ENCODE data around the gene ASAP2.

ASAP2 gene

DNA sequence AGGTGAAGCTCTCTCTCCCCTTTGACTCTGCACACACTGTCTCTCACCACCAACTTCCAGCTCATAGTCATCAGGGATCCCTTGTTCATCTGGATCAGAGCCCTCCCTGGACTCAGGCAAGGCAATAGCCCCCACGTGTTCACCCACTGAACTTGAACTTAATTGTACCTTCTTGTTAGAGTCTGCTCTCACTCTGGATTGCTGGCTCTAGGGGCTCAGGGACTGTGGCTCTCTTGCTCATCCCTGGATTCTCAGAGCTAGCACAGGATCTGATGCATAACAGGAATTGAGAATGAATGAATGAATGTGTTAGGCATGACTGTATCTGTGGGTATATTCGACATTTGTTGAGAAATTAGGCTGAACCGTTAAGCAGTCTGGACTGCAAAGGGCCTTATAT, 16.7 kb upstream of the ASAP2 start:
- Histone ChIP-seq H3K9ac (ENCODE audit: low read length) (peak overlapping the region; percentile 88), H3K27me3 (replicated peaks; ENCODE audit: control insufficient read depth, insufficient read depth, low read length) (no peaks in the 10 kb centered on the region)
- no peak for DNase-seq (ENCODE audit: low read depth)

DNA sequence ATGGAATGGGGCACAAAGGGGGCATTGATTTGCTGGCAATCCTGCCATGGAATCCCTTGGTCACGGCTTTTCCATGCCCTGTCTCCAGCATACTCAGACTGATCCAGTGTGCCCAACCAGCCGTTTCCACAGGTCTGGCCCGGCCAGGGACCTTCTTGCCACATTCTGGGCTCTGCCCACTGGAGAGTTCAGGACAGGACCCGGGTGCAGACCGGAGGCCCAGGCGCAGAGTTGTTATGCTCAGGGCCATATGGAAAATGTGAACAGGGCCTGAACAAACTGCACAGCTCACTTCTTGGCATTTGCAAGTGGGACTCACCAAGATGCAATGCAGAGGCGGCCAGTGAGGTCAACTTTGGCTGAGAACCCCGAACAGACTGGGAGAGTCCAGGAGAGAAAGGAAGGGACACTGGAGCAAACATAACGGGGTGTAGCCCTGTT, 15.6 kb upstream of the ASAP2 start:
- no peaks in the 10 kb centered on the region for H3K36me3 ChIP-seq (ENCODE audit: control insufficient read depth, insufficient read depth, low read length, severe bottlenecking)
- H3K27me3 ChIP-seq (replicated peaks; ENCODE audit: control insufficient read depth, insufficient read depth, low read length), result no peaks in the 10 kb centered on the region
- peak overlapping the region; percentile 88 for H3K9ac ChIP-seq (ENCODE audit: low read length)
- DNase-seq (ENCODE audit: low read depth), result peak; percentile 95
- peak overlapping the region; percentile 61 for H3K4me3 ChIP-seq (ENCODE audit: low read length)
- H3K9me3 ChIP-seq (ENCODE audit: control insufficient read depth, low read length), result no peaks in the 10 kb centered on the region
- H3K4me1 ChIP-seq (ENCODE audit: control insufficient read depth, insufficient read depth, low read length), result peaks cover 54% of the 10 kb centered on the region

More for the DNA sequence above, 16.7 kb upstream of the ASAP2 start:
- Histone ChIP-seq H3K4me1 (ENCODE audit: control insufficient read depth, insufficient read depth, low read length) (peaks cover 54% of the 10 kb centered on the region), H3K36me3 (ENCODE audit: control insufficient read depth, insufficient read depth, low read length, severe bottlenecking) (no peaks in the 10 kb centered on the region), H3K9me3 (ENCODE audit: control insufficient read depth, low read length) (no peaks in the 10 kb centered on the region), H3K4me3 (ENCODE audit: low read length) (no peak overlapping the region)

DNA sequence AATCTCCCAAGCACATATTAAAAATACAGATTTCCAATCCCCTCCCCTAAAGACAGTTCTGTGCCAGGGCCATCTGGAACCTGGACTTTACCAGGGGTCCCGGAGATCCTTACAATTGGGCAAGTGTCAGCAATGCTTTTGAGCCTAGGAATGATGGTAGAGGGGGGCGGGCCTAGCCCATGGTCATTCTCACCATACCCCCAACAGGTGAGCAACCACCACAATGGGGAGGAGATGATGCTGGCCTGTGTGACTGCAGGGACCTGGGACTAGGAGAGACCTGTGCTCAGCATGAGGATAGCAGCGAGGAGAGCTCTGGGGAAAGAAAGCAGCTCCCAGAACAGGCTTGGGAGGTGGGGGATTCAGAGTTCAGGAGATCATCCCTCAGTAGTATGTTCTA, 13.9 kb upstream of the ASAP2 start:
- Histone ChIP-seq H3K9me3 (ENCODE audit: control insufficient read depth, low read length) (no peaks in the 10 kb centered on the region), H3K27me3 (replicated peaks; ENCODE audit: control insufficient read depth, insufficient read depth, low read length) (no peaks in the 10 kb centered on the region), H3K4me1 (ENCODE audit: control insufficient read depth, insufficient read depth, low read length) (peaks cover 48% of the 10 kb centered on the region), H3K9ac (ENCODE audit: low read length) (peak overlapping the region; percentile 34), H3K4me3 (ENCODE audit: low read length) (no peak overlapping the region), H3K36me3 (ENCODE audit: control insufficient read depth, insufficient read depth, low read length, severe bottlenecking) (no peaks in the 10 kb centered on the region)
- DNase-seq (ENCODE audit: low read depth), result no peak

GRCh38 chr2:9194352-9194751, 12.3 kb upstream of the ASAP2 start:
- DNase-seq (ENCODE audit: low read depth), result no peak
- Histone ChIP-seq H3K9me3 (ENCODE audit: control insufficient read depth, low read length) (no peaks in the 10 kb centered on the region), H3K9ac (ENCODE audit: low read length) (no peak overlapping the region), H3K4me3 (ENCODE audit: low read length) (no peak overlapping the region), H3K4me1 (ENCODE audit: control insufficient read depth, insufficient read depth, low read length) (peaks cover 39% of the 10 kb centered on the region), H3K27me3 (replicated peaks; ENCODE audit: control insufficient read depth, insufficient read depth, low read length) (no peaks in the 10 kb centered on the region), H3K36me3 (ENCODE audit: control insufficient read depth, insufficient read depth, low read length, severe bottlenecking) (no peaks in the 10 kb centered on the region)

DNA sequence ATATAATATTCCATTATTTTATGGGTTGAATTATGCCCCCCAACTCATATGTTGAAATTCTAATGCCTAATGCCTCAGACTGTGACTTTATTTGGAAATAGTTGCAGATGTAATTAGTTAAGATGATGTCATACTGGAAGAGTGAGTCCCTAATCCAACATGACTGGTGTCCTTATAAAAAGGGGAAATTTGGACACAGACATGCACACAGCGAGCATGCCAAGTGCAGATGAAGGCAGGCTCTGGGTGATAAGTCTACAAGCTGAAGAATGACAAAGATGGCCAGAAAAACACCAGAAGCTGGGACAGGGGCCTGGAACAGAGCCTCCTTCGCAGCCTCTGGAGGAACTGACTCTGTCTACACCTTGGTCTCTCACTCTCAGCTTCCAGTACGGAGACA, 10.0 kb upstream of the ASAP2 start:
- H3K4me3 ChIP-seq (ENCODE audit: low read length), result no peak overlapping the region
- no peak overlapping the region for H3K9ac ChIP-seq (ENCODE audit: low read length)
- DNase-seq (ENCODE audit: low read depth), result no peak
- H3K27me3 ChIP-seq (replicated peaks; ENCODE audit: control insufficient read depth, insufficient read depth, low read length), result no peaks in the 10 kb centered on the region
- H3K9me3 ChIP-seq (ENCODE audit: control insufficient read depth, low read length), result no peaks in the 10 kb centered on the region
- no peaks in the 10 kb centered on the region for H3K36me3 ChIP-seq (ENCODE audit: control insufficient read depth, insufficient read depth, low read length, severe bottlenecking)
- H3K4me1 ChIP-seq (ENCODE audit: control insufficient read depth, insufficient read depth, low read length), result peaks cover 32% of the 10 kb centered on the region

GRCh38 chr2:9197916-9198315, 8.7 kb upstream of the ASAP2 start:
- Histone ChIP-seq H3K4me1 (ENCODE audit: control insufficient read depth, insufficient read depth, low read length) (peaks cover 21% of the 10 kb centered on the region), H3K9ac (ENCODE audit: low read length) (no peak overlapping the region), H3K4me3 (ENCODE audit: low read length) (no peak overlapping the region), H3K36me3 (ENCODE audit: control insufficient read depth, insufficient read depth, low read length, severe bottlenecking) (no peaks in the 10 kb centered on the region), H3K9me3 (ENCODE audit: control insufficient read depth, low read length) (no peaks in the 10 kb centered on the region), H3K27me3 (replicated peaks; ENCODE audit: control insufficient read depth, insufficient read depth, low read length) (no peaks in the 10 kb centered on the region)
- no peak for DNase-seq (ENCODE audit: low read depth)

- DNase-seq (ENCODE audit: low read depth), result peak; percentile 83
- Histone ChIP-seq H3K9me3 (ENCODE audit: control insufficient read depth, low read length) (no peaks in the 10 kb centered on the region), H3K27me3 (replicated peaks; ENCODE audit: control insufficient read depth, insufficient read depth, low read length) (no peaks in the 10 kb centered on the region), H3K36me3 (ENCODE audit: control insufficient read depth, insufficient read depth, low read length, severe bottlenecking) (no peaks in the 10 kb centered on the region), H3K4me3 (ENCODE audit: low read length) (no peak overlapping the region), H3K9ac (ENCODE audit: low read length) (no peak overlapping the region), H3K4me1 (ENCODE audit: control insufficient read depth, insufficient read depth, low read length) (peaks cover 15% of the 10 kb centered on the region)
These were observed 6.6 kb upstream of the ASAP2 start for GRCh38 chr2:9199716-9200632.

- no peak for DNase-seq (ENCODE audit: low read depth)
- no peak overlapping the region for H3K4me3 ChIP-seq (ENCODE audit: low read length)
- no peak overlapping the region for H3K9ac ChIP-seq (ENCODE audit: low read length)
- peaks cover 15% of the 10 kb centered on the region for H3K4me1 ChIP-seq (ENCODE audit: control insufficient read depth, insufficient read depth, low read length)
- no peaks in the 10 kb centered on the region for H3K27me3 ChIP-seq (replicated peaks; ENCODE audit: control insufficient read depth, insufficient read depth, low read length)
- no peaks in the 10 kb centered on the region for H3K36me3 ChIP-seq (ENCODE audit: control insufficient read depth, insufficient read depth, low read length, severe bottlenecking)
- H3K9me3 ChIP-seq (ENCODE audit: control insufficient read depth, low read length), result no peaks in the 10 kb centered on the region
These were observed 6.0 kb upstream of the ASAP2 start for GRCh38 chr2:9200633-9201015.

- Histone ChIP-seq H3K4me3 (ENCODE audit: low read length) (no peak overlapping the region), H3K9ac (ENCODE audit: low read length) (no peak overlapping the region), H3K27me3 (replicated peaks; ENCODE audit: control insufficient read depth, insufficient read depth, low read length) (no peaks in the 10 kb centered on the region), H3K36me3 (ENCODE audit: control insufficient read depth, insufficient read depth, low read length, severe bottlenecking) (no peaks in the 10 kb centered on the region), H3K9me3 (ENCODE audit: control insufficient read depth, low read length) (no peaks in the 10 kb centered on the region), H3K4me1 (ENCODE audit: control insufficient read depth, insufficient read depth, low read length) (peaks cover 15% of the 10 kb centered on the region)
- peak; percentile 71 for DNase-seq (ENCODE audit: low read depth)
These were observed 5.3 kb upstream of the ASAP2 start for GRCh38 chr2:9201185-9201891.

DNA sequence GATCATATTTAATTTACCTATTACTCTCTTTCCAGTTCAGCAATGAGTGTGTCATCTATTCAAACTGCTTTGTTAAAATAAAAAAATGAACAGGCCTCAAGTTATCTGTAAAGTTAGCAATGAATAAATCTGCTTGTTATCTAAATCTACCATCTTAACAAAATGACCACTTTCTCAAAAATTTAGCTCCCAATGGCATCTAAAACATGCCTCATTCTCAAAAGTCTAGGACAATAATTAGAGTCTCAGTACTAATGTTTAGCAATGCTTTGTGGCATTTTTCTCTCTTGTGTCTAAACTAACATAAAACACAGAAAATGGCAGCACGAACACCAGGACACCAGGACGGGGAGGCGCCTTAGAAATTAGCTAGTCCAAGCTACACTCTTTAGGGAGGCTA, 3.6 kb upstream of the ASAP2 start:
- H3K4me3 ChIP-seq (ENCODE audit: low read length), result no peak overlapping the region
- DNase-seq (ENCODE audit: low read depth), result no peak
- H3K27me3 ChIP-seq (replicated peaks; ENCODE audit: control insufficient read depth, insufficient read depth, low read length), result no peaks in the 10 kb centered on the region
- no peaks in the 10 kb centered on the region for H3K36me3 ChIP-seq (ENCODE audit: control insufficient read depth, insufficient read depth, low read length, severe bottlenecking)
- H3K9me3 ChIP-seq (ENCODE audit: control insufficient read depth, low read length), result no peaks in the 10 kb centered on the region
- peaks cover 19% of the 10 kb centered on the region for H3K4me1 ChIP-seq (ENCODE audit: control insufficient read depth, insufficient read depth, low read length)
- no peak overlapping the region for H3K9ac ChIP-seq (ENCODE audit: low read length)

DNA sequence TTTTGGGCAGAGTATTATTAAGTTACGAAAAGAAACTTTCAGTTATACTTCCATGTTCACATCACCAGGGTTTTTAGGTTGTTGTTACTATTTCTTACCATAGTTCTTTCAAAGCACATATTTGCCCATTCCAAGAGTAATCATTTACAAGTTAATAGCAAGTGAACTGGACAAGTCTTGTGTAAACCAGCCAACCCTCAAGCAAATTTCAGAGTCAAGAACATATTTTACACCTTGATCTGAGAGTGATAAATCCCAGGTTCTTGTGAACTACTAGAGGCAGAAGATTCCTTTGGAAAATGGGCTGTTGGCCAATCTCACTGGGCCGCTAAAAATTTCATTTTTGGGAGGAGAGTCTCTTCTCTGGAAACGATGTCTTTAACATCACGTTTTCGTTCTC, 2.7 kb upstream of the ASAP2 start:
- no peaks in the 10 kb centered on the region for H3K36me3 ChIP-seq (ENCODE audit: control insufficient read depth, insufficient read depth, low read length, severe bottlenecking)
- H3K9me3 ChIP-seq (ENCODE audit: control insufficient read depth, low read length), result no peaks in the 10 kb centered on the region
- peaks cover 26% of the 10 kb centered on the region for H3K4me1 ChIP-seq (ENCODE audit: control insufficient read depth, insufficient read depth, low read length)
- H3K9ac ChIP-seq (ENCODE audit: low read length), result no peak overlapping the region
- no peak for DNase-seq (ENCODE audit: low read depth)
- H3K4me3 ChIP-seq (ENCODE audit: low read length), result no peak overlapping the region
- H3K27me3 ChIP-seq (replicated peaks; ENCODE audit: control insufficient read depth, insufficient read depth, low read length), result no peaks in the 10 kb centered on the region
